Measurements from ENCODE around the gene FANK1. TPM values are rescaled to one million over a fixed set of nuclear protein-coding genes. Genes with fewer than 3 reads are reported as not detected.

The FANK1 gene
- polyA plus RNA-seq, 1 of the 3 experiments (the other 2 are of a cell fraction), result 12.3 TPM

DNA sequence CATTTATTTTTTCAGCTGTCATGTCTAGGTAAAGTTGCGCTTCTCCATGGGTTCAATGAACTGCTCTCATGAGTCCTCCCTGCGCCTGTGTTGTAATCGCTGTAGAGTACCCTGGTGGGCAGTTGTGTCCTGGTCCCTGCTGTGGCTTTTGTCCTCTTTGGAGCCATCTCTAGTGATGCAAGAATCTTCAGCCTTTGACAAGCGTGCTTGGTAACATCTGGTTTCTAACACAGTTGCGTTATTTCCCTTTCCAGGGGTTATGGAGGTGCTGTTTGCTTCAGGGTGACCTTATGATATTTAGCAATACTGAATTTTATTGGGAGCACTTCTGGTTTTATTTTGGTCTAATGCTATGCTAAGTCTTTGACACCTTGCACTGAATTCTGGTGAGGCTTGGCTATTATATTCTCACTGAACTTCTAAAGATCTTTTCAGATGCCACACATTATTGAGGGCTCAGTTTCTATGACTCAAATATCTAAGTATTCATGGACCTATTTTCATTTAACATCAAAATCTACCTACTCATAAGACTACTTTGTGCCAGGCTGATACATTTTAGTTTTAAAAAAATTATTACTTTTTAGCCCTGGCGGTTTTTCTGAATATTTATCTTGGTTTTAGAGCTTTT lies 88.6 kb downstream of the FANK1 start:
- H3K9me3 ChIP-seq, result no peaks in the 10 kb centered on the region
- H3K9ac ChIP-seq, result no peak overlapping the region
- peaks cover 0 to 7% of the 10 kb centered on the region in 2 experiments; a peak in 3 of 4 replicates for H3K4me1 ChIP-seq (ENCODE audit: control insufficient read depth in 1 of 2, insufficient read depth in 2 of 2, low read depth in 1 of 2, low read length in 1 of 2)
- no peaks in the 10 kb centered on the region for H3F3A ChIP-seq (replicated peaks; ENCODE audit: insufficient read depth)
- TF ChIP-seq POLR2AphosphoS5 (IDR thresholded peaks at IDR 0.05; ENCODE audit: low read depth, low read length) (no peak), MXI1 (IDR thresholded peaks at IDR 0.05; ENCODE audit: low read depth, low read length) (no peak), TEAD4 (IDR thresholded peaks at IDR 0.05; ENCODE audit: borderline replicate concordance, insufficient read depth) (no peak), RAD21 (IDR thresholded peaks at IDR 0.05; ENCODE audit: low read length) (no peak), TAF1 (IDR thresholded peaks at IDR 0.05; ENCODE audit: borderline replicate concordance, low read depth, low read length) (no peak), MEF2A (IDR thresholded peaks at IDR 0.05; ENCODE audit: borderline replicate concordance, low read depth) (no peak), GATA2 (CRISPR knock-in tag; IDR thresholded peaks at IDR 0.05) (no peak), YY1 (IDR thresholded peaks at IDR 0.05; ENCODE audit: low read depth) (no peak)
- TF ChIP-seq, protein P1, sequence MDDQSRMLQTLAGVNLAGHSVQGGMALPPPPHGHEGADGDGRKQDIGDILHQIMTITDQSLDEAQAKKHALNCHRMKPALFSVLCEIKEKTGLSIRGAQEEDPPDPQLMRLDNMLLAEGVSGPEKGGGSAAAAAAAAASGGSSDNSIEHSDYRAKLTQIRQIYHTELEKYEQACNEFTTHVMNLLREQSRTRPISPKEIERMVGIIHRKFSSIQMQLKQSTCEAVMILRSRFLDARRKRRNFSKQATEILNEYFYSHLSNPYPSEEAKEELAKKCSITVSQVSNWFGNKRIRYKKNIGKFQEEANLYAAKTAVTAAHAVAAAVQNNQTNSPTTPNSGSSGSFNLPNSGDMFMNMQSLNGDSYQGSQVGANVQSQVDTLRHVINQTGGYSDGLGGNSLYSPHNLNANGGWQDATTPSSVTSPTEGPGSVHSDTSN (IDR thresholded peaks at IDR 0.05), result no peak
- TF ChIP-seq, protein P2, sequence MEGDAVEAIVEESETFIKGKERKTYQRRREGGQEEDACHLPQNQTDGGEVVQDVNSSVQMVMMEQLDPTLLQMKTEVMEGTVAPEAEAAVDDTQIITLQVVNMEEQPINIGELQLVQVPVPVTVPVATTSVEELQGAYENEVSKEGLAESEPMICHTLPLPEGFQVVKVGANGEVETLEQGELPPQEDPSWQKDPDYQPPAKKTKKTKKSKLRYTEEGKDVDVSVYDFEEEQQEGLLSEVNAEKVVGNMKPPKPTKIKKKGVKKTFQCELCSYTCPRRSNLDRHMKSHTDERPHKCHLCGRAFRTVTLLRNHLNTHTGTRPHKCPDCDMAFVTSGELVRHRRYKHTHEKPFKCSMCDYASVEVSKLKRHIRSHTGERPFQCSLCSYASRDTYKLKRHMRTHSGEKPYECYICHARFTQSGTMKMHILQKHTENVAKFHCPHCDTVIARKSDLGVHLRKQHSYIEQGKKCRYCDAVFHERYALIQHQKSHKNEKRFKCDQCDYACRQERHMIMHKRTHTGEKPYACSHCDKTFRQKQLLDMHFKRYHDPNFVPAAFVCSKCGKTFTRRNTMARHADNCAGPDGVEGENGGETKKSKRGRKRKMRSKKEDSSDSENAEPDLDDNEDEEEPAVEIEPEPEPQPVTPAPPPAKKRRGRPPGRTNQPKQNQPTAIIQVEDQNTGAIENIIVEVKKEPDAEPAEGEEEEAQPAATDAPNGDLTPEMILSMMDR (IDR thresholded peaks at IDR 0.05), result no peak
- no peak overlapping the region for H3K4me2 ChIP-seq
- no peaks in the 10 kb centered on the region for H3K79me2 ChIP-seq (ENCODE audit: insufficient read depth)
- no peaks in the 10 kb centered on the region for H3K36me3 ChIP-seq (replicated peaks in 1 of 2; ENCODE audit: control insufficient read depth in 1 of 2, insufficient read depth in 2 of 2, low read length in 1 of 2)
- ChIA-PET CTCF (interaction anchor here (1.7 to 3.9 kb wide), 2 partner anchors 402 to 519 kb away, joined by 7 to 36 read pairs; no protein-coding TSS in a partner anchor), POLR2A (interaction anchor here (0.7 kb wide), 1 partner anchor 192 kb away, joined by 3 read pairs; no protein-coding TSS in a partner anchor)
- H3K27me3 ChIP-seq (ENCODE audit: insufficient read depth), result no peaks in the 10 kb centered on the region
- H3K4me3 ChIP-seq (ENCODE audit: low read depth in 2 of 2, low read length in 1 of 2), result no peak overlapping the region
- no peak overlapping the region for H2AFZ ChIP-seq (ENCODE audit: low read depth)
- WGBS (ENCODE audit: low lambda C conversion rate), result 82% methylated on average over 6 of the region's 6 CpGs
- no peak for DNase-seq
- H4K20me1 ChIP-seq (ENCODE audit: insufficient read depth), result no peaks in the 10 kb centered on the region
- no peak overlapping the region for H3K27ac ChIP-seq (ENCODE audit: low read depth in 2 of 2, low read length in 1 of 2)
- no peaks in the 10 kb centered on the region for H3K9me2 ChIP-seq

DNA sequence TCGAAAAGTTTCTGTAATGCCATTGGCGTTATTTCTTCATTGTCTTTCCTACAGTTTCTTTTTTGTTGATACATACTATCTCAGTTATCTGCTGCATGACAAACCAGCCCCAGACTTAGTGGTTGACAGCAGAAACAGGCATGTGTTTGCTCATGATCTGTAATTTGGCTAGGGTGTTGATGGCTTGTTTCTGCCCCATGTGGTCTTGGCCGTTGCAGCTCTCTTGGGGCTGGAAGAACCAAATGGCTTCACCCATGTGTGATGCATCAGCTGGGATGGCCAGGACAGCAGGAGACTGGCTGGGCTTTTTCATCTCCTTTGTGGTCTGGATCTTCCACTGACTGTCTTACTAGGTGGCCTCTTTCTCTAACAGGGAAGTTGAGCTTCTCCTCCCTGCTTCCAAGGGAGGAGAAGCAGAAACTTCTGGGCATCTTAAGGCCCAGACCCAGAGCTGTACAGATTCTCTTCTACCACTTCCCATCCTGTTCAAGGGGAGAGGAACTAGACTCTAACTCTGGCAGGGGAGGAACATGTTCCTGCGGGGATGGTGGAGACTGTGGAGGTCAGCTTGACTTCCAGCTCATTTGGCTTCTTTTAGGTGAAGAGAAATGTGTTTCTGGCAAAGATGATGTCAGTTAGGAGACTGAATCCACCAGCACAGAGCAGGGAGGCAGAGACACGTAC lies 89.3 kb downstream of the FANK1 start:
- Histone ChIP-seq H3K4me3 (ENCODE audit: low read depth in 2 of 2, low read length in 1 of 2) (no peak overlapping the region), H3K79me2 (ENCODE audit: insufficient read depth) (no peaks in the 10 kb centered on the region), H3K9me3 (no peaks in the 10 kb centered on the region), H3F3A (replicated peaks; ENCODE audit: insufficient read depth) (no peaks in the 10 kb centered on the region), H2AFZ (ENCODE audit: low read depth) (no peak overlapping the region), H3K36me3 (replicated peaks in 1 of 2; ENCODE audit: control insufficient read depth in 1 of 2, insufficient read depth in 2 of 2, low read length in 1 of 2) (no peaks in the 10 kb centered on the region), H3K9ac (no peak overlapping the region), H3K27me3 (ENCODE audit: insufficient read depth) (no peaks in the 10 kb centered on the region), H3K4me2 (no peak overlapping the region), H3K9me2 (no peaks in the 10 kb centered on the region), H4K20me1 (ENCODE audit: insufficient read depth) (no peaks in the 10 kb centered on the region), H3K4me1 (ENCODE audit: control insufficient read depth in 1 of 2, insufficient read depth in 2 of 2, low read depth in 1 of 2, low read length in 1 of 2) (peaks cover 0 to 4% of the 10 kb centered on the region in 2 experiments; a peak in 3 of 4 replicates), H3K27ac (ENCODE audit: low read depth in 2 of 2, low read length in 1 of 2) (no peak overlapping the region)
- ChIA-PET CTCF (interaction anchor here (1.7 to 3.9 kb wide), 2 partner anchors 401 to 518 kb away, joined by 7 to 36 read pairs; no protein-coding TSS in a partner anchor), POLR2A (interaction anchor here (0.7 kb wide), 1 partner anchor 192 kb away, joined by 3 read pairs; no protein-coding TSS in a partner anchor)
- 90% methylated on average over 5 of the region's 5 CpGs for WGBS (ENCODE audit: low lambda C conversion rate)
- DNase-seq, result no peak
- TF ChIP-seq, protein P3, sequence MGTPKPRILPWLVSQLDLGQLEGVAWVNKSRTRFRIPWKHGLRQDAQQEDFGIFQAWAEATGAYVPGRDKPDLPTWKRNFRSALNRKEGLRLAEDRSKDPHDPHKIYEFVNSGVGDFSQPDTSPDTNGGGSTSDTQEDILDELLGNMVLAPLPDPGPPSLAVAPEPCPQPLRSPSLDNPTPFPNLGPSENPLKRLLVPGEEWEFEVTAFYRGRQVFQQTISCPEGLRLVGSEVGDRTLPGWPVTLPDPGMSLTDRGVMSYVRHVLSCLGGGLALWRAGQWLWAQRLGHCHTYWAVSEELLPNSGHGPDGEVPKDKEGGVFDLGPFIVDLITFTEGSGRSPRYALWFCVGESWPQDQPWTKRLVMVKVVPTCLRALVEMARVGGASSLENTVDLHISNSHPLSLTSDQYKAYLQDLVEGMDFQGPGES (IDR thresholded peaks at IDR 0.05; ENCODE audit: low read depth, low read length), result no peak
- TF ChIP-seq MEF2A (IDR thresholded peaks at IDR 0.05; ENCODE audit: borderline replicate concordance, low read depth), result no peak
- TF ChIP-seq, protein P1 (IDR thresholded peaks at IDR 0.05), result no peak
- TF ChIP-seq EZH2phosphoT487 (IDR thresholded peaks at IDR 0.05; ENCODE audit: borderline replicate concordance, low read depth), result no peak
- TF ChIP-seq SMC3 (IDR thresholded peaks at IDR 0.05; ENCODE audit: low read depth, low read length), result no peak
- no peak for TF ChIP-seq FOXJ3 (CRISPR knock-in tag; IDR thresholded peaks at IDR 0.05)
- no peak for TF ChIP-seq YY1 (IDR thresholded peaks at IDR 0.05; ENCODE audit: low read depth)
- no peak for TF ChIP-seq CHD2 (IDR thresholded peaks at IDR 0.05; ENCODE audit: low read length, partially characterized antibody)
- no peak for TF ChIP-seq POLR2AphosphoS5 (IDR thresholded peaks at IDR 0.05; ENCODE audit: low read depth, low read length)
- TF ChIP-seq NFIC (IDR thresholded peaks at IDR 0.05; ENCODE audit: borderline replicate concordance), result no peak
- no peak for TF ChIP-seq RFX5 (IDR thresholded peaks at IDR 0.05; ENCODE audit: low read length)
- no peak for TF ChIP-seq GATA2 (CRISPR knock-in tag; IDR thresholded peaks at IDR 0.05)
- no peak for TF ChIP-seq EP300 (IDR thresholded peaks at IDR 0.05; ENCODE audit: borderline replicate concordance in 1 of 2, low read depth in 1 of 2, low read length in 1 of 2)
- TF ChIP-seq, protein P4, sequence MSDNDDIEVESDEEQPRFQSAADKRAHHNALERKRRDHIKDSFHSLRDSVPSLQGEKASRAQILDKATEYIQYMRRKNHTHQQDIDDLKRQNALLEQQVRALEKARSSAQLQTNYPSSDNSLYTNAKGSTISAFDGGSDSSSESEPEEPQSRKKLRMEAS (IDR thresholded peaks at IDR 0.05; ENCODE audit: low read depth), result no peak
- TF ChIP-seq TAF1 (IDR thresholded peaks at IDR 0.05; ENCODE audit: borderline replicate concordance, low read depth, low read length), result no peak
- no peak for TF ChIP-seq TEAD4 (IDR thresholded peaks at IDR 0.05; ENCODE audit: borderline replicate concordance, insufficient read depth)

Measured in SK-N-SH (cell line).